BE2C (cell line): ENCODE data around the gene C20orf204.

Experiments used
- DNase-seq: peaks from one replicate; pipeline ENCODE4 v3.0.0-alpha.2; 2020
- H3K27me3 ChIP-seq: fragments of 250-450 bp; sonication (Bioruptor Pico); 2 replicates; pipeline ENCODE4 v1.5.1; 2020; ENCODE audit warnings: mild to moderate bottlenecking
- H3K36me3 ChIP-seq: fragments of 250-450 bp; sonication (Bioruptor Pico); 2 replicates; pipeline ENCODE4 v1.5.1; 2020; ENCODE audit warnings: mild to moderate bottlenecking
- H3K4me1 ChIP-seq: fragments of 250-450 bp; sonication (Bioruptor Pico); 2 replicates; pipeline ENCODE4 v1.5.1; 2020
- H3K4me3 ChIP-seq: 2 replicates; pipeline ENCODE4 v1.5.1; 2011; ENCODE audit warnings: low read depth, low read length
- H3K9me3 ChIP-seq: fragments of 250-450 bp; sonication (Bioruptor Pico); 2 replicates; pipeline ENCODE4 v1.5.1; 2020
- CTCF ChIP-seq: IDR thresholded peaks from 2 replicates; pipeline ENCODE4 v1.5.1; 2012; ENCODE audit warnings: mild to moderate bottlenecking, low read depth, low read length

The C20orf204 gene

DNA sequence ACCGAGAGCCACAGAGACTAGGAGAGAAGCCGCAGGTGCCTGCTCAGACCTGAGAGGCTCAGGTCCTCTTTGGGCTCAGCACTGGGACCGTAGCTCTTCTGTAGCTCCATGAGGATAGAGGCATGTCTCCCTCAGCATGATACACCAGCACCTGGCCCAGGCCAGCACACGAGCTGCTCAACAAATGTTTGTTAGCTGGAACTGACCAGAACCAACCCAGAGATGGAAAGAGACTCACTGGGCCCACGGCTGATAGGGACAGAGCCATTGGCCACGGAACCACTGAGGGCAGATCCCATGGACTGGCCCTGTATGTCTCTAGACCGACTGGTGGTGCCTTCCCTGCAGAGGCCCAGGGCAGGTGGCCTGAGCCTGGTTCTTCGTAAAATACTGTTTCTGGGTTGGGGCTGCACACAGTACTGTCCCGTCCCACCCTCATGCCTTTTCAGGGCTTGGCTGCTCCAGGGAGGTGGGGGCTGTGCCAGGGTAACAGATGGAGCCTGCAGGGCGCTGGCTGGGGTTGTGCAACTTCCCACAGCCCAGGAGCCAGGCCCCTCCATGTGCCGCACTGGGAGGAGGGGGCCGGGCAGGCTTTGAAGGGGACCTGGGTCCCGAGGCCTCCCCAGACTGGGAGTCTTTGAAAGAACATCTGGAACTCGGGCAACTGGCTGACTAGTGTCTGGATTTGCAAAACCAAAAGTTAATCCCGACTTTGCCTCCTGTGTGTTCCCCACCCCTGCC is 5.2 kb downstream of the C20orf204 start:
- Histone ChIP-seq H3K4me1 (peaks cover 41% of the 10 kb centered on the region), H3K9me3 (no peaks in the 10 kb centered on the region), H3K27me3 (peaks cover 6% of the 10 kb centered on the region; the same call in 1 of the 2 replicates), H3K4me3 (no peak overlapping the region), H3K36me3 (no peaks in the 10 kb centered on the region)
- TF ChIP-seq CTCF, result no peak
- no peak for DNase-seq

DNA sequence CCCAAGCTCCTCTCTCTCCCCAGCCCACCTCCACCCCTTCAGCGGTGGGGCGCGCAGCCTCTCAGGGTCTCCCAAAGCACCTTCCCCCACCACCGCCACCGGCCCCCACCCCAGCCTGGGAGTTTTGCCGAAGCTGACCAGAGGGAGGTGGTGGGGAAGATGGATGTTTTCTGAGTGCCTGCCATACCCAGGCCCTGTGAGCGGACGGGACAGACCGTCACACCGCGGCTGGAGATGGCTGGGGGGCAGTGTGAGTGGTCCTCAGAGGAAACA is 5.7 kb downstream of the C20orf204 start:
- Histone ChIP-seq H3K9me3 (no peaks in the 10 kb centered on the region), H3K36me3 (no peaks in the 10 kb centered on the region), H3K4me1 (peaks cover 36% of the 10 kb centered on the region), H3K27me3 (peaks cover 6% of the 10 kb centered on the region; the same call in 1 of the 2 replicates), H3K4me3 (no peak overlapping the region)
- no peak for DNase-seq
- no peak for TF ChIP-seq CTCF

- no peak for DNase-seq
- peaks cover 31% of the 10 kb centered on the region for H3K4me1 ChIP-seq
- TF ChIP-seq CTCF, result no peak
- peaks cover 6% of the 10 kb centered on the region; the same call in 1 of the 2 replicates for H3K27me3 ChIP-seq
- H3K4me3 ChIP-seq, result peak overlapping the region; percentile 44
- no peaks in the 10 kb centered on the region for H3K9me3 ChIP-seq
- H3K36me3 ChIP-seq, result no peaks in the 10 kb centered on the region
Measured at GRCh38 chr20:64042054-64042781, 6.2 kb downstream of the C20orf204 start.

DNA sequence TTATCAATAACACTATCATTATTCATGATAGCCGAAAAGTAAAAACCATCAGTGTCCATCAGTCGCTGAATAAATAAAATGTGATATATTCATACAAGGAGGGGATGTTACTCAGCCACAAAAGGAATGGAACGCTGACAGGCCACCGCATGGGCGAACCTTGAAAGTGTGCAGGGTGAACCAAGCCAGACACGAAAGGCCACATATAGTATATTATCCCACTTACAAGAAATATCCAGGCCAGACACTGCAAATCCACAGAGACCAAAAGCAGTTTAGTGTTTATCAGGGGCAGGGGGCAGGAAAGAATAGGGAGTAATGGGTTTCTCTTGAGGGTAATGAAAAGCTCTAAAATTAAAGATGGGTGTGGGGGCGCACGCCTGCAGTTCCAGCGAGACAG is 7.8 kb downstream of the C20orf204 start:
- peaks cover 16% of the 10 kb centered on the region for H3K27me3 ChIP-seq
- DNase-seq, result no peak
- no peaks in the 10 kb centered on the region for H3K36me3 ChIP-seq
- H3K4me1 ChIP-seq, result peaks cover 25% of the 10 kb centered on the region
- H3K4me3 ChIP-seq, result no peak overlapping the region
- H3K9me3 ChIP-seq, result no peaks in the 10 kb centered on the region
- no peak for TF ChIP-seq CTCF

DNA sequence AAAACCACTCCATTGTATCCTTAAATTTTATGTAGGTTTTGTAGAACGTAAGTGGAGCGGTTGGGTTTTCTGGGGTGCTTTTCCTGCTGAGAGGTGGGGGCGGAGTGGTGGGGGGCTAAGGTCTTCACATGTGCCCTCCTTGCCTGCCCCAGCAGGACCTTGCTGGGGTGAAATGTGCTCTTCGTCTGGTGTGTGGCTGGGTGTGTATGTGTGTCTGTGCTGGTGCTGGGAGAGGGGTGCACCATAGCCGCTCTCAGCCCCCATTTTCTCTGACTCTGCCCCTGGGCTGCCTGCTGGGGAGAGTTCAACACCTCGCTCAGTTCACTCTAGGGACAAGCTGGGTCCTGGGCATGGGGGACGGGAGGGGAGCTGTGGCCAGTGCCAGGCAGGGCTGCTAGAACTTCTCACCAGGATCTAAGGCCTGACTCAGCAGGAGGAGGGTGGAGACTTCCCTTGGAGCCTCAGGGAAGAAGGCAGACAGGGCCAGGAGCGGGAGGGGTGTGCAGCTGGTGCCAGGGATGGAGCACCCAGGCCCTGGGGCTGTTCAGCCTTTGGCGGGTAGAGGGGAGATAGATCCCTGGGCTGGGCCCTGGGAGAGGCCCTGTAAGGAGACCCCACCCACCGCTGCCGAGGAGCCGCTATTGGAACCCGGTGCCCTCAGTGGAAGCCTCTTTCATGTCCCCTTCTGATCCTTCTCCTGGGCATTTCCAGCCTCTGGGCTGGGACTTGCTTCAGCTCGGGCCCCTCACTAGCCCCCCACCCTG is 8.7 kb downstream of the C20orf204 start:
- Histone ChIP-seq H3K4me1 (peaks cover 21% of the 10 kb centered on the region), H3K27me3 (peaks cover 16% of the 10 kb centered on the region), H3K9me3 (no peaks in the 10 kb centered on the region), H3K4me3 (no peak overlapping the region), H3K36me3 (no peaks in the 10 kb centered on the region)
- DNase-seq, result peak; percentile 68
- no peak for TF ChIP-seq CTCF
